Loucy (cell line): ENCODE measurements around the gene SLC9A3.

Experiments
- H2AFZ ChIP-seq: fragments of 200-600 bp; sonication (generic); 2 replicates; pipeline ENCODE4 v1.6.0; 2016; ENCODE audit warnings: antibody characterized with exemption, mild to moderate bottlenecking, low read length, moderate library complexity
- H3F3A ChIP-seq: fragments of 200-600 bp; 2 replicates; pipeline ENCODE4 v1.6.0; 2016; ENCODE audit warnings: antibody characterized with exemption, low read depth, mild to moderate bottlenecking
- H3K27me3 ChIP-seq: fragments of 200-600 bp; sonication (generic); 2 replicates; pipeline ENCODE4 v1.6.1; 2014; ENCODE audit warnings: low read length, mild to moderate bottlenecking; ENCODE audit not compliant: insufficient read depth, poor library complexity, severe bottlenecking
- H3K36me3 ChIP-seq: fragments of 200-600 bp; sonication (generic); 2 replicates; pipeline ENCODE4 v1.6.1; 2016; ENCODE audit warnings: low read length; ENCODE audit not compliant: insufficient read depth
- H3K4me1 ChIP-seq: fragments of 200-600 bp; sonication (generic); 2 replicates; pipeline ENCODE4 v1.5.1; 2014; ENCODE audit warnings: low read length, mild to moderate bottlenecking; ENCODE audit not compliant: insufficient read depth, poor library complexity, severe bottlenecking
- H3K4me2 ChIP-seq: fragments of 200-600 bp; sonication (generic); 2 replicates; pipeline ENCODE4 v1.6.0; 2014; ENCODE audit warnings: antibody characterized with exemption, low read length, low read depth, mild to moderate bottlenecking; ENCODE audit not compliant: poor library complexity, severe bottlenecking
- H3K4me3 ChIP-seq: fragments of 200-600 bp; sonication (generic); 2 replicates; pipeline ENCODE4 v1.5.1; 2014; ENCODE audit warnings: low read length, mild to moderate bottlenecking, mixed read lengths; ENCODE audit not compliant: poor library complexity, severe bottlenecking
- H3K79me2 ChIP-seq: fragments of 200-600 bp; sonication (generic); 2 replicates; pipeline ENCODE4 v1.6.1; 2014; ENCODE audit warnings: low read length; ENCODE audit not compliant: insufficient read depth
- H3K9ac ChIP-seq: fragments of 200-600 bp; sonication (generic); 2 replicates; pipeline ENCODE4 v1.6.0; 2014; ENCODE audit warnings: mild to moderate bottlenecking, low read depth, low read length, moderate library complexity; ENCODE audit not compliant: poor library complexity, severe bottlenecking
- H3K9me2 ChIP-seq: fragments of 200-600 bp; sonication (generic); replicated peaks from 2 replicates; pipeline ENCODE4 v1.6.1; 2016; ENCODE audit warnings: low read depth, low read length, mixed read lengths
- H3K9me3 ChIP-seq: fragments of 200-600 bp; sonication (generic); 2 replicates; pipeline ENCODE4 v1.6.1; 2014; ENCODE audit warnings: mild to moderate bottlenecking, antibody characterized with exemption, low read length, low read depth; ENCODE audit not compliant: insufficient read depth
- H4K20me1 ChIP-seq: fragments of 200-600 bp; sonication (generic); 2 replicates; pipeline ENCODE4 v1.6.0; 2014; ENCODE audit warnings: antibody characterized with exemption, low read length, mild to moderate bottlenecking; ENCODE audit not compliant: insufficient read depth, poor library complexity, severe bottlenecking
- CTCF ChIP-seq: fragments of 200-600 bp; sonication (generic); conservative IDR thresholded peaks from 2 replicates; pipeline ENCODE4 v1.5.1; 2014; ENCODE audit warnings: mild to moderate bottlenecking, antibody characterized with exemption, low read length
- EZH2phosphoT487 ChIP-seq: fragments of 200-600 bp; IDR thresholded peaks from 2 replicates; pipeline ENCODE4 v1.6.1; 2018; ENCODE audit warnings: antibody characterized with exemption, mild to moderate bottlenecking, moderate library complexity, borderline replicate concordance

Gene SLC9A3

GRCh38 chr5:501105-501830 is 23.0 kb downstream of the SLC9A3 start:
- Histone ChIP-seq H3K9me2 (no peaks in the 10 kb centered on the region), H3K9ac (no peak overlapping the region), H3K4me3 (no peak overlapping the region), H3F3A (no peaks in the 10 kb centered on the region), H3K4me2 (no peak overlapping the region), H2AFZ (no peak overlapping the region), H3K4me1 (no peaks in the 10 kb centered on the region), H3K27me3 (no peaks in the 10 kb centered on the region), H4K20me1 (no peaks in the 10 kb centered on the region), H3K36me3 (no peaks in the 10 kb centered on the region), H3K79me2 (no peaks in the 10 kb centered on the region), H3K9me3 (no peaks in the 10 kb centered on the region)
- TF ChIP-seq EZH2phosphoT487 (no peak), CTCF (no peak)

DNA sequence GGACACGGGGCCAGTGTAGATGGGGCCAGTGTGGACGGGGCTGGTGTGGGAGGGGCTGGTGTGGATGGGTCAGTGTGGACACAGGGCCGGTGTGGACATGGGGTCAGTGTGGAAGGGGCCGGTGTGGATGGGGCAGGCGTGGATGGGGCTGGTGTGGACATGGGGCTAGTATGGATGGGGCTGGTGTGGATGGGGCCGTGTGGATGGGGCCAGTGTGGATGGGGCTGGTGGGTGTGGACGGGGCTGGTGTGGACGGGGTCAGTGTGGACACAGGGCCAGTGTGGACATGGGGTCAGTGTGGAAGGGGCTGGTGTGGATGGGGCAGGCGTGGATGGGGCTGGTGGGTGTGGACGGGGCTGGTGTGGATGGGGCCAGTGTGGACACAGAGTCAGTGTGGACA is 23.8 kb downstream of the SLC9A3 start:
- Histone ChIP-seq H3K27me3 (no peaks in the 10 kb centered on the region), H3K79me2 (no peaks in the 10 kb centered on the region), H3K9ac (no peak overlapping the region), H3K9me3 (no peaks in the 10 kb centered on the region), H3K9me2 (no peaks in the 10 kb centered on the region), H3F3A (no peaks in the 10 kb centered on the region), H3K36me3 (no peaks in the 10 kb centered on the region), H3K4me3 (no peak overlapping the region), H3K4me1 (no peaks in the 10 kb centered on the region), H4K20me1 (no peaks in the 10 kb centered on the region), H2AFZ (no peak overlapping the region), H3K4me2 (no peak overlapping the region)
- TF ChIP-seq CTCF (no peak), EZH2phosphoT487 (no peak)

DNA sequence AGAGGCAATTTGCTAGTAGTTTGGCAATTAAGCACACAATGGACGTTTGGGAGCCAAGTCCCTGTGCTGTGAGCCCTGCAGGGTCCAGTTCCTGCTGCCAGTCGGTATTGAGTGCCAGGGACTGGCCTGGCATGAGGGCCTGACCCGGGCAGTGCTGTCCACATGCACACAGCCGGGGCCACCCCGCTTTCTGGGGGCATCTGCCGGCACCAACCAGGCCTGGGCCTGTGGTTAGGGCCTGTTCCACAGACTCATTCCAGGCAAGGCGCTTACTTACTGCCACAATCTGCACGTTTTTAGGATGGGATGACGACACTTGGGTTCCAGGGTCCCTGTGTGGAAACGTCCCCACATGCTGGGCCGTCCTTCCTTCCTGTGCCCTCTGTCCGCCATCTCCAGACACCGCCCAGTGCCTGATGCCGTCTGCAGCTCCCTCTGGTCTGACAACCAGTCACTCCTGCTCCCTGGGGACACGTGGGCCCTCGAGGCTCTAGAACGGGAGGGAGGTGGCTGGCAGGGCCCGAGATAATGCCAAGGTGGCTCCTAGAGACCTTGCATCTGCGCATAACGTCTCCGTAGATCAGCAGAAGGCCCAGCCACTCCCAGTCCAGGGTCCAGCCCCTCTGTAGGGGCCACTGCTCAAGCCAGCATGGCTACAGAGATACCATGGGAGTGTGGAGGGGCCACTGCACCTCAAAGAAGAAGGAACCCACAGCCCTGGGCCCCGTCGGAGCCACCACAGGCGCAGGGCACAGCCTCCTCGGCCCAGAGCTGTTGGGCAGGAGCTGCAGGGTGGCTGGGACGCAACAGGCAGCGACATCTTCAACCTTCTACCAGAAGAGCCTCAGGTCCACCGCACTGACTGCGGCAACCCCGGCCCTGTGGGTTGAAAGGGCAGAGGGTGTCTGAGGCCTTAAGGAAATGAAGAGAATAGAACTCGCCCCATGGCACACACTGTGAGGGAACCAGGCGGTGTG is 24.7 kb downstream of the SLC9A3 start:
- Histone ChIP-seq H3K9me3 (no peaks in the 10 kb centered on the region), H3K9me2 (no peaks in the 10 kb centered on the region), H3K4me1 (no peaks in the 10 kb centered on the region), H3K79me2 (no peaks in the 10 kb centered on the region), H3K4me2 (no peak overlapping the region), H2AFZ (no peak overlapping the region), H3F3A (no peaks in the 10 kb centered on the region), H3K4me3 (no peak overlapping the region), H4K20me1 (no peaks in the 10 kb centered on the region), H3K27me3 (no peaks in the 10 kb centered on the region), H3K9ac (no peak overlapping the region), H3K36me3 (no peaks in the 10 kb centered on the region)
- TF ChIP-seq EZH2phosphoT487 (no peak), CTCF (no peak)
